ENCODE measurements around the gene YOD1. TPM values are rescaled to one million over a fixed set of nuclear protein-coding genes. Genes with fewer than 3 reads are reported as not detected.
A peak's percentile ranks its signal among the peaks of the same experiment; 100 is the strongest.

YOD1 gene
- total and polyA plus RNA-seq, 2 of the 13 experiments (the other 11 are each of a cell fraction or from before 2014, with no cell fraction given), result 3.4 to 9.1 TPM

- TF ChIP-seq ETS1 (CRISPR knock-in tag; IDR thresholded peaks at IDR 0.05) (no peak), IKZF1 (IDR thresholded peaks at IDR 0.05) (no peak), SSRP1 (CRISPR knock-in tag; IDR thresholded peaks at IDR 0.05) (no peak), IKZF5 (CRISPR knock-in tag; IDR thresholded peaks at IDR 0.05) (0 out of 2 replicates have a peak, but pooled peaks have one; percentile 15), SMYD3 (CRISPR knock-in tag; IDR thresholded peaks at IDR 0.05) (no peak), RELA (CRISPR knock-in tag; IDR thresholded peaks at IDR 0.05) (no peak), HIVEP1 (CRISPR knock-in tag; IDR thresholded peaks at IDR 0.05) (no peak), SNAPC2 (CRISPR knock-in tag; IDR thresholded peaks at IDR 0.05) (no peak), ETV5 (CRISPR knock-in tag; IDR thresholded peaks at IDR 0.05; ENCODE audit: borderline replicate concordance) (peak; percentile 13; the same call in 1 of the 2 replicates), TAF15 (IDR thresholded peaks at IDR 0.05; ENCODE audit: low read depth, low read length, poor library complexity, severe bottlenecking) (no peak), ZMYM4 (CRISPR knock-in tag; IDR thresholded peaks at IDR 0.05) (peak; percentile 31; the same call in 1 of the 2 replicates), REXO4 (CRISPR knock-in tag; IDR thresholded peaks at IDR 0.05; ENCODE audit: borderline replicate concordance) (no peak), TFAP4 (IDR thresholded peaks at IDR 0.05; ENCODE audit: borderline replicate concordance, low read depth) (peak; percentile 94), ZNF17 (CRISPR knock-in tag; IDR thresholded peaks at IDR 0.05) (no peak), MTA3 (CRISPR knock-in tag; IDR thresholded peaks at IDR 0.05) (no peak), HNF1B (CRISPR knock-in tag; IDR thresholded peaks at IDR 0.05) (peak; percentile 23; the same call in 1 of the 2 replicates), POGZ (CRISPR knock-in tag; IDR thresholded peaks at IDR 0.05) (0 out of 2 replicates have a peak, but pooled peaks have one; percentile 38), ZEB1 (IDR thresholded peaks at IDR 0.05; ENCODE audit: insufficient replicate concordance, low read depth) (peak; percentile 73), POLR2G (IDR thresholded peaks at IDR 0.05; ENCODE audit: low read depth, low read length) (peak; percentile 59), FOXA3 (CRISPR knock-in tag; IDR thresholded peaks at IDR 0.05) (0 out of 2 replicates have a peak, but pooled peaks have one; percentile 4), SNRNP70 (IDR thresholded peaks at IDR 0.05; ENCODE audit: low read depth, low read length) (no peak), ZNF574 (CRISPR knock-in tag; IDR thresholded peaks at IDR 0.05) (0 out of 2 replicates have a peak, but pooled peaks have one; percentile 22), TEF (CRISPR knock-in tag; IDR thresholded peaks at IDR 0.05) (no peak)
These were observed 18.4 kb downstream of the YOD1 start, which contains the start of gene C1orf116 (continued) for GRCh38 chr1:207032528-207033017.
